GM12878 (cell line): Measurements from ENCODE around the gene TMEM201. TPM values are rescaled to one million over a fixed set of nuclear protein-coding genes. Genes with fewer than 3 reads are reported as not detected.

Source experiments
- ATAC-seq: fragments of 200-7000 bp; cut with Tn5 transposase; 3 replicates; pipeline ENCODE4 v1.9.1; 2020; ENCODE audit warnings: mild to moderate bottlenecking, moderate library complexity
- BruUV-seq: library from RNA; stranded (reverse); fragments of 400-500 nt; replicated peaks from 2 replicates; lab custom pipeline; 2021; lab: Mats Ljungman, UMichigan
- CTCF ChIA-PET: fragments of 300-600 bp; sonication (Branson Sonifier 250); formaldehyde crosslinking; extraction: SDS; loops from one replicate; lab custom pipeline; 2021; ENCODE audit warnings: inconsistent platforms; lab: Yijun Ruan, JAX
- POLR2A ChIA-PET: fragments of 350-600 bp; formaldehyde crosslinking; extraction: SDS; loops from one replicate; lab custom pipeline; 2021; ENCODE audit warnings: inconsistent platforms; lab: Charles Lee
- RAD21 ChIA-PET: fragments of 300-600 bp; sonication (Branson Sonifier 250); formaldehyde crosslinking; loops from one replicate; lab custom pipeline; 2023; ENCODE audit warnings: antibody characterized with exemption; ENCODE audit not compliant: unreplicated experiment; lab: Charles Lee
- SMC1A ChIA-PET: fragments of 300-600 bp; sonication (Branson Sonifier 250); formaldehyde crosslinking; loops from one replicate; lab custom pipeline; 2023; ENCODE audit not compliant: unreplicated experiment, uncharacterized antibody; lab: Charles Lee
- DNase-seq: peaks from one replicate; pipeline ENCODE4 v3.0.0-alpha.2; 2011; ENCODE audit warnings: low read depth, low spot score
- FAIRE-seq: peaks from 3 replicates; lab custom pipeline; 2011; peaks lifted over from hg19 to GRCh38; lab: Jason Lieb, UNC
- H2AFZ ChIP-seq: 2 replicates; pipeline ENCODE4 v1.6.0; 2011; ENCODE audit warnings: low read depth, low read length, control low read depth; ENCODE audit not compliant: control insufficient read depth
- H3K27ac ChIP-seq: 2 replicates; pipeline ENCODE4 v1.5.1; 2011; ENCODE audit warnings: control low read depth; ENCODE audit not compliant: control insufficient read depth, insufficient read depth
- H3K27me3 ChIP-seq, 2 experiments: replicated peaks in 1 of 2; 2 replicates each; pipeline versions ENCODE4 v1.6.0 to v1.6.1; 2011; ENCODE audit warnings: low read length in 1 of 2; ENCODE audit not compliant: control insufficient read depth in 2 of 2, insufficient read depth in 2 of 2
- H3K36me3 ChIP-seq, 2 experiments: 2 replicates each; pipeline ENCODE4 v1.5.1; 2011; ENCODE audit warnings: low read length in 1 of 2; ENCODE audit not compliant: control insufficient read depth in 2 of 2, insufficient read depth in 2 of 2
- H3K4me1 ChIP-seq: 2 replicates; pipeline ENCODE4 v1.6.1; 2011; ENCODE audit warnings: mild to moderate bottlenecking, low read length, moderate library complexity, mixed read lengths; ENCODE audit not compliant: control insufficient read depth, insufficient read depth
- H3K4me2 ChIP-seq: 2 replicates; pipeline ENCODE4 v1.6.0; 2011; ENCODE audit warnings: control low read depth; ENCODE audit not compliant: control insufficient read depth, insufficient read depth
- H3K4me3 ChIP-seq: fragments of 200-600 bp; sonication (generic); 2 replicates; pipeline ENCODE4 v1.5.1; 2016
- H3K79me2 ChIP-seq: 2 replicates; pipeline ENCODE4 v1.6.0; 2011; ENCODE audit warnings: low read length; ENCODE audit not compliant: control insufficient read depth, insufficient read depth
- H3K9ac ChIP-seq: 2 replicates; pipeline ENCODE4 v1.8.0; 2011; ENCODE audit warnings: low read length, control low read depth, mixed read lengths; ENCODE audit not compliant: control insufficient read depth, insufficient read depth
- H3K9me3 ChIP-seq: replicated peaks from 3 replicates; pipeline ENCODE4 v1.5.1; 2011; ENCODE audit warnings: mild to moderate bottlenecking, low read length; ENCODE audit not compliant: control insufficient read depth, insufficient read depth
- H4K20me1 ChIP-seq: 2 replicates; pipeline ENCODE4 v1.6.0; 2011; ENCODE audit not compliant: control insufficient read depth, insufficient read depth
- BHLHE40 ChIP-seq, 2 experiments: fragments of 450-650 bp in 1 of 2; IDR thresholded peaks; 2 replicates each; pipeline ENCODE4 v1.6.1; 2011 to 2017; ENCODE audit warnings: low read depth in 2 of 2, borderline replicate concordance in 1 of 2, improper control_type of control experiment in 1 of 2, low read length in 1 of 2, mild to moderate bottlenecking in 1 of 2
- CHD2 ChIP-seq: IDR thresholded peaks from 2 replicates; pipeline ENCODE4 v1.6.1; 2011; ENCODE audit warnings: low read depth, low read length, improper control_type of control experiment, borderline replicate concordance
- CHD4 ChIP-seq: fragments of 200-600 bp; sonication (generic); IDR thresholded peaks from 2 replicates; pipeline ENCODE4 v1.6.1; 2016; ENCODE audit warnings: mild to moderate bottlenecking
- EGR1 ChIP-seq, 2 experiments: IDR thresholded peaks; 1 replicate in 1 of 2; 2 replicates in 1 of 2; pipeline ENCODE4 v1.6.1; 2011 to 2012; ENCODE audit warnings: low read depth in 2 of 2, low read length in 2 of 2, borderline replicate concordance in 1 of 2, mild to moderate bottlenecking in 1 of 2, moderate library complexity in 1 of 2
- GATAD2B ChIP-seq: fragments of 450-650 bp; conservative IDR thresholded peaks from 2 replicates; pipeline ENCODE4 v1.6.1; 2017; ENCODE audit warnings: low read depth, mild to moderate bottlenecking, moderate library complexity
- HDAC6 ChIP-seq: fragments of 200-600 bp; sonication (generic); IDR thresholded peaks from one replicate; pipeline ENCODE4 v1.8.0; 2017; ENCODE audit warnings: antibody characterized with exemption; ENCODE audit not compliant: unreplicated experiment
- IKZF1 ChIP-seq: fragments of 450-650 bp; conservative IDR thresholded peaks from 2 replicates; pipeline ENCODE4 v1.6.1; 2017; ENCODE audit warnings: antibody characterized with exemption, mild to moderate bottlenecking
- MEF2B ChIP-seq: fragments of 450-650 bp; IDR thresholded peaks from 2 replicates; pipeline ENCODE4 v1.6.1; 2018; ENCODE audit warnings: mild to moderate bottlenecking, moderate library complexity; ENCODE audit not compliant: partially characterized antibody, poor library complexity, severe bottlenecking
- MYC ChIP-seq: IDR thresholded peaks from 2 replicates; pipeline ENCODE4 v1.6.1; 2011; ENCODE audit warnings: mild to moderate bottlenecking, low read length, moderate library complexity, inconsistent platforms; ENCODE audit not compliant: insufficient read depth, insufficient replicate concordance, insufficient read length, severe bottlenecking
- NFYA ChIP-seq: IDR thresholded peaks from 2 replicates; pipeline ENCODE4 v1.6.1; 2011; ENCODE audit warnings: low read depth, mild to moderate bottlenecking, low read length, improper control_type of control experiment, borderline replicate concordance
- POLR2AphosphoS2 ChIP-seq: IDR thresholded peaks from 2 replicates; pipeline ENCODE4 v1.6.1; 2011; ENCODE audit warnings: low read depth, mild to moderate bottlenecking, low read length, improper control_type of control experiment, moderate library complexity
- SIN3A ChIP-seq: IDR thresholded peaks from 2 replicates; pipeline ENCODE4 v1.6.1; 2012; ENCODE audit warnings: low read depth, low read length, improper control_type of control experiment
- SMAD1 ChIP-seq: fragments of 450-650 bp; IDR thresholded peaks from 2 replicates; pipeline ENCODE4 v1.6.1; 2018; ENCODE audit warnings: mild to moderate bottlenecking, low read depth; ENCODE audit not compliant: partially characterized antibody
- TBL1XR1 ChIP-seq: IDR thresholded peaks from 2 replicates; pipeline ENCODE4 v1.6.1; 2012; ENCODE audit warnings: low read depth, low read length, improper control_type of control experiment
- TCF7 ChIP-seq: IDR thresholded peaks from 2 replicates; pipeline ENCODE4 v1.6.1; 2014; ENCODE audit warnings: antibody characterized with exemption, borderline replicate concordance
- ZNF622 ChIP-seq: fragments of 450-650 bp; IDR thresholded peaks from 2 replicates; pipeline ENCODE4 v1.6.1; 2017; ENCODE audit warnings: mild to moderate bottlenecking, inconsistent platforms
- WGBS: methylation state at CpG from one replicate; pipeline ENCODE4 v1.1.6; 2016; ENCODE audit warnings: low lambda C conversion rate; ENCODE audit not compliant: insufficient replicate concordance, insufficient coverage; ENCODE audit errors: missing lambda C conversion rate; 5-methylcytosine and 5-hydroxymethylcytosine counted together
- in situ Hi-C: fragments of 300-500 bp; cut with MboI; formaldehyde crosslinking; loops from 9 replicates; pipeline ENCODE4 v1.14.3; 2018; ENCODE audit warnings: mixed read lengths
- intact Hi-C: fragments of 100-400 bp; cut with micrococcal nuclease; formaldehyde crosslinking; loops from one replicate; pipeline ENCODE4 v1.14.2; 2022; ENCODE audit not compliant: unreplicated experiment
- polyA plus RNA-seq, 11 experiments: library from polyadenylated mRNA; depleted of rRNA in 4 of 11; unstranded in 6 of 11; stranded (reverse) in 5 of 11; fragments of >200 nt; fragmentation: Nextera tagmentation in 4 of 11; fragmentation: Illumina TruSeq in 1 of 11; extraction: Ambion mirVana in 4 of 11; extraction: Trizol in 1 of 11; gene quantifications; 1 replicate in 1 of 11; 2 replicates in 10 of 11; pipeline versions ENCODE4 v1.2.1 to v1.2.3, GENCODE V29; 2011 to 2016; ENCODE audit warnings: inconsistent platforms in 2 of 11, missing spikeins in 2 of 11, low read depth in 1 of 11
- total RNA-seq, 4 experiments: library from RNA; depleted of rRNA in 3 of 4; stranded (reverse); fragments of >200 nt in 3 of 4; fragmentation: Illumina TruSeq in 1 of 4; extraction: Trizol in 1 of 4; gene quantifications; 2 replicates each; pipeline versions ENCODE4 v1.2.1 to v1.2.3, GENCODE V29; 2013 to 2021
- TF ChIP-seq, protein P1 (sequence below): IDR thresholded peaks from 2 replicates; pipeline ENCODE4 v1.6.1; 2012; ENCODE audit warnings: low read depth, low read length, improper control_type of control experiment
- TF ChIP-seq, protein P2 (sequence below): fragments of 450-650 bp; conservative IDR thresholded peaks from 2 replicates; pipeline ENCODE4 v1.6.1; 2017; ENCODE audit warnings: mild to moderate bottlenecking, moderate library complexity
- TF ChIP-seq, protein P3 (sequence below): IDR thresholded peaks from 2 replicates; pipeline ENCODE4 v1.6.1; 2012; ENCODE audit warnings: low read length, inconsistent platforms

Gene TMEM201
- total and polyA plus RNA-seq, 10 of the 15 experiments (the other 5 are each of a cell fraction or from before 2014, with no cell fraction given) = 0.13 to 26.6 (median 6.1) TPM

GRCh38 chr1:9589144-9589718 is 520 bp downstream of the TMEM201 start:
- H3K4me3 ChIP-seq = peak overlapping the region; percentile 73
- CTCF ChIA-PET = interaction anchor here (0.6 to 4.9 kb wide), 15 partner anchors 13 to 353 kb away, joined by 3 to 37 read pairs (median 4); no protein-coding TSS in a partner anchor
- H3K27me3 ChIP-seq = no peaks in the 10 kb centered on the region
- peak; percentile 8 for ATAC-seq
- no peak for DNase-seq
- SMC1A ChIA-PET = interaction anchor here (0.8 to 1.5 kb wide), 7 partner anchors 32 to 509 kb away, joined by 3 to 5 read pairs (median 3); no protein-coding TSS in a partner anchor
- under 1% methylated on average over 43 of the region's 63 CpGs for whole genome bisulfite sequencing
- peaks cover 50% of the 10 kb centered on the region for H3K79me2 ChIP-seq
- peak overlapping the region; percentile 67 for H3K27ac ChIP-seq
- in situ Hi-C loops (no loop called here), intact Hi-C loops (loop anchor here (2.0 kb wide), 1 partner anchor 64 kb away; no protein-coding TSS in a partner anchor)
- peak overlapping the region; percentile 59 for H2AFZ ChIP-seq
- no peaks in the 10 kb centered on the region for H3K9me3 ChIP-seq
- H4K20me1 ChIP-seq = peaks cover 3% of the 10 kb centered on the region; the same call in 1 of the 2 replicates
- H3K4me2 ChIP-seq = peak overlapping the region; percentile 95
- TF ChIP-seq MYC = no peak
- TF ChIP-seq TBL1XR1 = no peak
- TF ChIP-seq BHLHE40 (IDR thresholded peaks at IDR 0.05; ENCODE audit: borderline replicate concordance in 1 of 2, low read depth in 2 of 2, low read length in 1 of 2) = peak; percentile 16 to 80; a peak in 2 of 4 replicates
- 0 out of 2 replicates have a peak, but pooled peaks have one; percentile 10 for TF ChIP-seq SIN3A
- TF ChIP-seq SMAD1 = no peak
- TF ChIP-seq, protein P1, sequence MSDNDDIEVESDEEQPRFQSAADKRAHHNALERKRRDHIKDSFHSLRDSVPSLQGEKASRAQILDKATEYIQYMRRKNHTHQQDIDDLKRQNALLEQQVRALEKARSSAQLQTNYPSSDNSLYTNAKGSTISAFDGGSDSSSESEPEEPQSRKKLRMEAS = no peak
- TF ChIP-seq IKZF1 = 0 out of 2 replicates have a peak, but pooled peaks have one; percentile 6
- TF ChIP-seq TCF7 = no peak
- TF ChIP-seq CHD2 = no peak
- no peak for TF ChIP-seq HDAC6
- no peak for TF ChIP-seq MEF2B
- TF ChIP-seq, protein P2, sequence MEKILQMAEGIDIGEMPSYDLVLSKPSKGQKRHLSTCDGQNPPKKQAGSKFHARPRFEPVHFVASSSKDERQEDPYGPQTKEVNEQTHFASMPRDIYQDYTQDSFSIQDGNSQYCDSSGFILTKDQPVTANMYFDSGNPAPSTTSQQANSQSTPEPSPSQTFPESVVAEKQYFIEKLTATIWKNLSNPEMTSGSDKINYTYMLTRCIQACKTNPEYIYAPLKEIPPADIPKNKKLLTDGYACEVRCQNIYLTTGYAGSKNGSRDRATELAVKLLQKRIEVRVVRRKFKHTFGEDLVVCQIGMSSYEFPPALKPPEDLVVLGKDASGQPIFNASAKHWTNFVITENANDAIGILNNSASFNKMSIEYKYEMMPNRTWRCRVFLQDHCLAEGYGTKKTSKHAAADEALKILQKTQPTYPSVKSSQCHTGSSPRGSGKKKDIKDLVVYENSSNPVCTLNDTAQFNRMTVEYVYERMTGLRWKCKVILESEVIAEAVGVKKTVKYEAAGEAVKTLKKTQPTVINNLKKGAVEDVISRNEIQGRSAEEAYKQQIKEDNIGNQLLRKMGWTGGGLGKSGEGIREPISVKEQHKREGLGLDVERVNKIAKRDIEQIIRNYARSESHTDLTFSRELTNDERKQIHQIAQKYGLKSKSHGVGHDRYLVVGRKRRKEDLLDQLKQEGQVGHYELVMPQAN = peak; percentile 2; the same call in 1 of the 2 replicates
- no peak for TF ChIP-seq GATAD2B
- TF ChIP-seq ZNF622 = no peak
- TF ChIP-seq NFYA = no peak
- TF ChIP-seq EGR1 (IDR thresholded peaks at IDR 0.05; ENCODE audit: borderline replicate concordance in 1 of 2, low read depth in 2 of 2, low read length in 2 of 2) = no peak
- TF ChIP-seq CHD4 = no peak
- TF ChIP-seq, protein P3, sequence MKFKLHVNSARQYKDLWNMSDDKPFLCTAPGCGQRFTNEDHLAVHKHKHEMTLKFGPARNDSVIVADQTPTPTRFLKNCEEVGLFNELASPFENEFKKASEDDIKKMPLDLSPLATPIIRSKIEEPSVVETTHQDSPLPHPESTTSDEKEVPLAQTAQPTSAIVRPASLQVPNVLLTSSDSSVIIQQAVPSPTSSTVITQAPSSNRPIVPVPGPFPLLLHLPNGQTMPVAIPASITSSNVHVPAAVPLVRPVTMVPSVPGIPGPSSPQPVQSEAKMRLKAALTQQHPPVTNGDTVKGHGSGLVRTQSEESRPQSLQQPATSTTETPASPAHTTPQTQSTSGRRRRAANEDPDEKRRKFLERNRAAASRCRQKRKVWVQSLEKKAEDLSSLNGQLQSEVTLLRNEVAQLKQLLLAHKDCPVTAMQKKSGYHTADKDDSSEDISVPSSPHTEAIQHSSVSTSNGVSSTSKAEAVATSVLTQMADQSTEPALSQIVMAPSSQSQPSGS = no peak
- 0 out of 2 replicates have a peak, but pooled peaks have one; percentile 6 for TF ChIP-seq POLR2AphosphoS2
- no peaks in the 10 kb centered on the region for H3K36me3 ChIP-seq
- FAIRE-seq = peak; percentile 66
- peaks cover 28% of the 10 kb centered on the region for H3K4me1 ChIP-seq
- RAD21 ChIA-PET = interaction anchor here (1.0 to 2.9 kb wide), 6 partner anchors 26 to 279 kb away, joined by 4 to 13 read pairs (median 6); no protein-coding TSS in a partner anchor
- BruUV-seq = no TSS peak
- POLR2A ChIA-PET = interaction anchor here (0.6 to 1.6 kb wide), 5 partner anchors 39 to 198 kb away, joined by 3 to 8 read pairs (median 5); partner anchors contain the start of gene SLC25A33
- peak overlapping the region; percentile 81 for H3K9ac ChIP-seq
